Measurements from ENCODE around the gene HSBP1. TPM values are rescaled to one million over a fixed set of nuclear protein-coding genes. Genes with fewer than 3 reads are reported as not detected.

HSBP1 gene
- total RNA-seq, 1 donor from 2014 or later, result 87.6 TPM

- no peak overlapping the region for H3K27ac ChIP-seq
- H4K20me1 ChIP-seq (ENCODE audit: low read depth), result no peaks in the 10 kb centered on the region
- H3K36me3 Mint-ChIP-seq, result no peaks in the 10 kb centered on the region
- H3K4me3 ChIP-seq, result no peak overlapping the region
- peak overlapping the region; percentile 47 for H3K27ac Mint-ChIP-seq
- H3K9ac ChIP-seq, result no peak overlapping the region
- DNase-seq (ENCODE audit: low spot score), result no peak
- no peak overlapping the region for H2AFZ ChIP-seq (replicated peaks)
- peaks cover 9% of the 10 kb centered on the region for H3K4me1 ChIP-seq
- H3K4me1 Mint-ChIP-seq, result peaks cover 15% of the 10 kb centered on the region
- no peak for TF ChIP-seq EZH2 (IDR thresholded peaks at IDR 0.05)
- no peak for TF ChIP-seq EZH2phosphoT487 (IDR thresholded peaks at IDR 0.05)
- no peak for TF ChIP-seq CTCF (IDR thresholded peaks at IDR 0.05)
- no peaks in the 10 kb centered on the region for H3K27me3 ChIP-seq
- no peaks in the 10 kb centered on the region for H3K36me3 ChIP-seq
- H3K4me3 Mint-ChIP-seq, result no peak overlapping the region
- no peaks in the 10 kb centered on the region for H3K9me3 Mint-ChIP-seq
- H3F3A ChIP-seq (ENCODE audit: low read depth), result no peaks in the 10 kb centered on the region
- H3K4me2 ChIP-seq, result no peak overlapping the region
- H3K79me2 ChIP-seq (ENCODE audit: low read depth), result no peaks in the 10 kb centered on the region
- H3K9me3 ChIP-seq (ENCODE audit: low read depth), result no peaks in the 10 kb centered on the region
- peaks cover 7% of the 10 kb centered on the region for H3K27me3 Mint-ChIP-seq (ENCODE audit: insufficient read depth, low read depth)
Measured at GRCh38 chr16:83779886-83780285, 27.9 kb upstream of the HSBP1 start.

GRCh38 chr16:83785455-83785854 is 22.3 kb upstream of the HSBP1 start:
- H3K9me3 ChIP-seq (ENCODE audit: low read depth), result no peaks in the 10 kb centered on the region
- TF ChIP-seq CTCF (IDR thresholded peaks at IDR 0.05) (no peak), EZH2 (IDR thresholded peaks at IDR 0.05) (no peak), EZH2phosphoT487 (IDR thresholded peaks at IDR 0.05) (no peak)

DNA sequence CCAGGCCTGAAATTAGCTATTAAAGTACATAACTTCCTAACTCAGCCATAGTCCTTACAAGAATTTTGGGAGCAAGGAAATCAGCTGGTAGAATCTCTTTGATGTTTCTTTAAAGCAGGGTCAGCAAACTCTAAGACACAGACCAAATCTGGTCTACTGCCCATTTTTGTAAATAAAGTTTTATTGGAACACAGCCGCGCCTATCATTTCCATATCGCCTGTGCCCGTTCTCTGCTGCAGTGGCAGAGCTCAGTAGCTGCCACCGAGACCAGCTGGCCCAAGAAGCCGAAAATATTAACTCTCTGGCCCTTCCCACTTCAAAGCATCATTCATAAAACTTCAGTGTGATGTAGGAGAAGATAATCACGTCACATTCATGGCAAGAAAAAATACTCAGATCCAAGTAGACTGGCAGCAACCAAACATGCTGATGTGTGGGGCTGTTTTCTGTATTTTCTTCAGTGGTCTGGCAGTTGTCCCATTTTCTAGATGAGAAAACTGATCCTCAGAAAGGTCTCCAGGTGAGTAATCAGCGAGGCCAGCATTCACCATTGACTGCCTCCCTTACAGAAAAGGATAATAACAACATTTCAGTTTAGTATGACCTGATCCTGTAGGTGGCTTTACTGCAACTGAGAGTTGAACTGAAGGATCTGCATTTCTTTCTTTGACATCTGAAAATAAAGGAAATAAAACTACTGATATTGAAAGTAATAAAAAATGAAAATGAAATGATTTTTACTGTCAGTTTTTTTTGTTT is 18.0 kb upstream of the HSBP1 start:
- H3K4me3 ChIP-seq, result no peak overlapping the region
- no peak overlapping the region for H3K9ac ChIP-seq
- no peak for DNase-seq (ENCODE audit: low spot score)
- H3K36me3 Mint-ChIP-seq, result no peaks in the 10 kb centered on the region
- no peaks in the 10 kb centered on the region for H3K36me3 ChIP-seq
- H3K4me3 Mint-ChIP-seq, result no peak overlapping the region
- H3K4me2 ChIP-seq, result no peak overlapping the region
- no peak overlapping the region for H3K27ac Mint-ChIP-seq
- peaks cover 20% of the 10 kb centered on the region for H3K4me1 Mint-ChIP-seq
- H2AFZ ChIP-seq (replicated peaks), result no peak overlapping the region
- H3K4me1 ChIP-seq, result no peaks in the 10 kb centered on the region
- no peak overlapping the region for H3K27ac ChIP-seq
- H3K9me3 Mint-ChIP-seq, result no peaks in the 10 kb centered on the region
- no peaks in the 10 kb centered on the region for H3K79me2 ChIP-seq (ENCODE audit: low read depth)
- H3K9me3 ChIP-seq (ENCODE audit: low read depth), result no peaks in the 10 kb centered on the region
- TF ChIP-seq EZH2 (IDR thresholded peaks at IDR 0.05), result no peak
- TF ChIP-seq CTCF (IDR thresholded peaks at IDR 0.05), result no peak
- TF ChIP-seq EZH2phosphoT487 (IDR thresholded peaks at IDR 0.05), result no peak
- H3K27me3 ChIP-seq, result no peaks in the 10 kb centered on the region
- peaks cover 4% of the 10 kb centered on the region for H3K27me3 Mint-ChIP-seq (ENCODE audit: insufficient read depth, low read depth)
- H4K20me1 ChIP-seq (ENCODE audit: low read depth), result no peaks in the 10 kb centered on the region
- no peaks in the 10 kb centered on the region for H3F3A ChIP-seq (ENCODE audit: low read depth)

More at GRCh38 chr16:83785455-83785854, 22.3 kb upstream of the HSBP1 start:
- H4K20me1 ChIP-seq (ENCODE audit: low read depth), result no peaks in the 10 kb centered on the region
- Mint-ChIP-seq H3K27me3 (ENCODE audit: insufficient read depth, low read depth) (peaks cover 2% of the 10 kb centered on the region), H3K4me3 (no peak overlapping the region), H3K9me3 (no peaks in the 10 kb centered on the region), H3K36me3 (no peaks in the 10 kb centered on the region), H3K4me1 (peaks cover 5% of the 10 kb centered on the region), H3K27ac (no peak overlapping the region)
- no peaks in the 10 kb centered on the region for H3K36me3 ChIP-seq
- H3K9ac ChIP-seq, result no peak overlapping the region
- H2AFZ ChIP-seq (replicated peaks), result no peak overlapping the region
- no peaks in the 10 kb centered on the region for H3F3A ChIP-seq (ENCODE audit: low read depth)
- no peaks in the 10 kb centered on the region for H3K27me3 ChIP-seq
- DNase-seq (ENCODE audit: low spot score), result no peak
- H3K4me1 ChIP-seq, result no peaks in the 10 kb centered on the region
- no peak overlapping the region for H3K27ac ChIP-seq
- no peaks in the 10 kb centered on the region for H3K79me2 ChIP-seq (ENCODE audit: low read depth)
- no peak overlapping the region for H3K4me2 ChIP-seq
- H3K4me3 ChIP-seq, result no peak overlapping the region

Measured in neural progenitor cell (in vitro differentiated cells).